Right ventricle myocardium superior (tissue), 1 donor: Measurements from ENCODE around the gene NETO1. TPM values are rescaled to one million over a fixed set of nuclear protein-coding genes. Genes with fewer than 3 reads are reported as not detected.
A peak's percentile ranks its signal among the peaks of the same experiment; 100 is the strongest.

Source experiments
- ATAC-seq: fragments of 200-7000 bp; cut with Tn5 transposase; one replicate; pipeline ENCODE4 v1.9.1; 2020; ENCODE audit warnings: mild to moderate bottlenecking; ENCODE audit not compliant: poor library complexity
- DNase-seq: peaks from one replicate; pipeline ENCODE4 v3.0.0-alpha.2; 2020
- intact Hi-C: fragments of 100-400 bp; cut with DNase I; formaldehyde crosslinking; loops from one replicate; pipeline ENCODE4 v1.11.2; 2022
- total RNA-seq: library from RNA; stranded (reverse); fragmentation: NEBNext Ultra II Directional; extraction: Animal tissue kit (Norgen Biotek cat#: 25700); gene quantifications from one replicate; pipeline ENCODE4 v1.2.1, GENCODE V29; 2021
- donor health status: DM: no; HTN: yes; CAD: no; lungs with severe emphysema.

Gene NETO1
- total RNA-seq, 1 donor from 2014 or later = not detected

DNA sequence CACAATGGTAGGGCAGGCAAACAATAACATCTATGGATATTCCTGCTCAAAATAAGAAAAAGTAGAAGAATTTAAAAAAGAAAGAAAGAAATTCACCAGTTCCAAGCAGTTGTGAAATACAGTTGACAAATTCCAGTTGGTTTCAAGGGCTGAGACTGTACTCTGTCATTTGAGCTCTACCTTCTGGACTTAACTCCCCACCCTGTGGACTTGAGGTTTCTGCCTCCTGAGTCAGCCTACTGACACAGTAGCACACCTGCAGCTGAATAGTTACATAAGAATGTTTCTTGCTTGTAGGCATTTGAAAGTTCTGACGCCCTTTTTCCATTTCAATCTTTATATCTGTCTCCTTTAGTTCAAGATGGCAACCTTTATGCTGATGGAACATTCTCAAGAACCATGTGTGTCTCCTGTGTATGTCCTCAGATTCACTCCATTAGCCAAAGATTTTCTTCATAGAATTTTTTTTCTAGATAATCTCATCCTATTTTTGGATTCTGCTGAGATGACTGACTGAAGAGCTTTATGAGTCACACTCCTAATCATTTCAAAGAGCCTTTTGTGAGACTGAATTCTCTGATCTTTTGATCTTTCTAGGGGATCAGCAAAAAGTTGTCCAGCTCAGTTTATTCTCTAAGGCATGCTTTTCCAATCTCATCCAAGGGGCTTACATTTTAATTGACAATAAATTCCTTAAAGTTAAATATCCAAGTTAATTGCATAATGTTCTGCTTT lies 19.1 kb downstream of the NETO1 start:
- DNase-seq = no peak
- intact Hi-C loops = no loop called here
- ATAC-seq = no peak

DNA sequence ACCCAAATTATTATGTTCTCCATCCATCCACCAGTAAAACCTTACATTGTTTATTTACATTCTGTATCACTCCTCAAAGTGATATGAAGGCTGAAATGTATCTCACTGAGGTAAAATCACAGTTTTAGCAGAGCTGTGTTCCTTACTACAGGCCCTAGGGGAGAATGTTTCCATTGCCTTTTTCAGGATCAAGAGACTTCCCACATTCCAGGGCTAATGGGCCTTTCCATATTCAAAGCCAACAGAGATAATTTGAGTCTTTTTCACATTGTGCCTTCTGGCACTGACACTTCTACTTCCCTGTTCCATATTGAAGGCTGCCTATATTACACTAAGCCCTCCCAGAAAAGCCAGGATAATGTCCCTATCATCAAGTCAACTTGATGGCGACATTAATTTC lies 20.0 kb downstream of the NETO1 start:
- DNase-seq (no peak), ATAC-seq (no peak)
- intact Hi-C loops = no loop called here

DNA sequence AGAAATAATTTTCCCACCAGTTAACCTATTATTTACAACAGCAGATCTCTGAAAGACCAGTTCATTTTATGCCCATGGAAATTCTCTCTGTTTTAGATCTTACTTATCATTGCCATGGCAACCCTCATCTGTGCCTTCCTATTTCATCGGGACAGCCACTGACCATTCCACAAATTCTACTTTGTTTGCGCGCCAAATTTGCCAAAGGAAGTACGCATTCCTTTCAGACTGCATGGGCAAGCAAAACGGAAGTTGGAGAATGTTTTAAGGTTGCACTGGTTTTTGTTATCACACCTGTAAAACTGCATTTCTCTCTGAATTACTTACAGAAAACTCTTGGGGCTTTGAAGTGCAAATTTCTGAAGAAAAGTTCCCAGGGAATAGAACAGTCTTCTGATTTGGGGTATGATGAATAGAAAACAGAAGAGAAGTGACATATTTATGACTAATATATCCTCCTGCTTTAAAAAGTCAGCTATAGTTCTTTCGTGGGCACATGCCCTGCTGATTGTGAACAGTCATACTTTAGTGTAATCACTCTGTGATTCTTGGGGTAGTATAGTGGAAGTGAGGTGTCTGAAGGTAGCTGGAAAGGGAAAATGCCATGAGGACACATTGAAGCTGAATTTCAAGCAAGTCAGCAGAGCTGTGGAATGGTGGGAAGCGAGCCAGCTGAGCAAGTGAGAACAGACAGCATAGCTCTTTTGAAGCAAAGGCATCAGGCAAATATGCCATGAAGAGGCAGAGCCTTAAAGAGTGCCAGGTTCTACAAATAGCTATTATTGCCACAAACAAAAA lies 20.9 kb downstream of the NETO1 start:
- DNase-seq (no peak), ATAC-seq (no peak)
- intact Hi-C loops = no loop called here

DNA sequence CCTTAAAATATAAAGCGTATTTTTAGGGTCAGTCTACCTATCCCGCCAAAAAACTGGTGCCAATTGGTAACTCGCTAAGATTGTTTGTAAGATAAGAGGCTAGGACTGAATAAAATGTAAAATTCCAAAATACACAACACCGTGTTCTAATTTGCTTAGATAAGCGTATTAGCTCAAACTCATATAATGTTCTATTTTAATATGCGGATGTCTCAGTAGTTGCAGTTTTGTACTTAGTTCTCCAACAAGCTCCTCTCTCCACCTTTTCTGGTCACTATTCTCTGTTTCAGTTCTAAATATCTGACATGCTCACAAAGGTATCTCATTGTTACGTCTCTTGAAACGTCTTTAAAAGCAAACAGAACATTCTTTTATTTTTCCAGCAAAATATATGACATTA lies 24.0 kb downstream of the NETO1 start:
- intact Hi-C loops = no loop called here
- DNase-seq (no peak), ATAC-seq (no peak)

DNA sequence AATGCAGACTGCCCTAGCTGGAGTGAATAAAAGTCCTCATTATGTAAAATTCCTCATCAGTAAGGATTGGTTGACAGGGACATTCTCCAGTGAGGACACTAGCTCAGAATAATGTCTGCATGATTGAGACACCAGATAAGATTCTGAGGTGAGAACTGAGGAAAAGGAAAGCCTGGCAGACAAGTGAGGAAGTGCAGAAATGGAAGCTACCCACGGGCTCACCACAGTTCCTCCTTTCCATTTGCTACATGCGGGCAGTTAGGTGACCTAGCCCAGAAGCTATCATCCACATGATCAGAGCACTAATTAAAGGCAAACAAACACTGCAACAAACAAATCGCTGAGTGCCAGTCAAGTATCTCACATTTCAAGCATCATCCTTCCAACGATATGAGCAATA lies 27.7 kb downstream of the NETO1 start:
- no peak for ATAC-seq
- no peak for DNase-seq
- intact Hi-C loops = no loop called here

DNA sequence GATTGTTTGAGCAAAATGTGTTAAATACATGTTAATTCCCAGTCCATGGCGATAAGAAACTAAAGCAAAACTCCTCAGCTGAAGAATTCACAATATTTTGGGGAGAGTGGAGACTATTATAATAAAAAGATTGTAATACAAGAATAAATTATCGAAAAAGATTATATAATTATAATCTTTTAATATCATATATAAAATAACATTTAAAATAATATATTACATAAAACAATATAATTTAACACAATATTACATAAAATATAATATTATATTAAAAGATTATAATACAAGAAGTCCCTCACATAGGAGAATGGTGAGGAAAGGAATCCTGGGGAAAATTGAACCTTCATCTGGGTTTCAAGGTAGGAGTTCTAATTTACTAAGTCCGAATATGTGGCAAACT lies 33.1 kb downstream of the NETO1 start:
- intact Hi-C loops = no loop called here
- DNase-seq (no peak), ATAC-seq (no peak)

DNA sequence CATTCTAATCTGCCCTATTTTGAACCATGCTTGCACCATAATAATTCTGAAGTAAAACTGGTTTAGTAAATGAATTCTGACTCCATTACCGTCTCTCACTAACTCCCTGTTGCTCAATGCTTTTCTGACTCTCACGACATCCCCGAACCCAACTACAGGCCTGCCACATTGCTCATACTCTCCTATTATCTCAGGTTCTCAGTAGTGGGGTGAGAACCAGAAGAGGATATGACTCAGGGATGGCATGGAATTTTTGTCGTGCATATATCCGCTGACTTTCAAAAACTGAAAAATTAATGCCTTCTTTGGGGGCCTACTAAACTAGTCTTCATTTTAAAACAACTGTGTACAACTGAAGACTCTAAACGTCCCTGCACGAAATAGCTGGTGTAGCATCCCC lies 34.3 kb downstream of the NETO1 start:
- ATAC-seq (no peak), DNase-seq (no peak)

DNA sequence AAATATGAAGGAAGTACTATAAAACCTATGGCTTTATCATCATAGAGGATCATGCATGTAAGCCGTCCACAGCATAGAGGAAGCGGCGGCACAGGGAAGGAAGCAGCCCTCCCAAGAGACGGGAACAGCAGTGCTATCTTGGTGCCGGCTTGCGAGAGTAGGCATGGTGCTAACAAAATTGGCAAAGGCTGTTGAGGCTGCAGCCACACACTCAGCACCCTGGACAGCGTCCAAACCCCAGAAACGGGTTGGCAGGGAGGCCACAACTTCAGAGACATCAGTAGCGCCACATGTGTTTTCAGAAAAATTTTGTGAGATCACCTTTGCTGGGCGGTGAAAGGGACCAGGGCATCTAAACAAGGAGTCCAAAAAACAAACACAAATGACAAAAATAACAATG lies 37.7 kb downstream of the NETO1 start:
- intact Hi-C loops = no loop called here
- DNase-seq = no peak
- peak; percentile 46 for ATAC-seq

More for the DNA sequence above, 34.3 kb downstream of the NETO1 start:
- intact Hi-C loops = no loop called here

DNA sequence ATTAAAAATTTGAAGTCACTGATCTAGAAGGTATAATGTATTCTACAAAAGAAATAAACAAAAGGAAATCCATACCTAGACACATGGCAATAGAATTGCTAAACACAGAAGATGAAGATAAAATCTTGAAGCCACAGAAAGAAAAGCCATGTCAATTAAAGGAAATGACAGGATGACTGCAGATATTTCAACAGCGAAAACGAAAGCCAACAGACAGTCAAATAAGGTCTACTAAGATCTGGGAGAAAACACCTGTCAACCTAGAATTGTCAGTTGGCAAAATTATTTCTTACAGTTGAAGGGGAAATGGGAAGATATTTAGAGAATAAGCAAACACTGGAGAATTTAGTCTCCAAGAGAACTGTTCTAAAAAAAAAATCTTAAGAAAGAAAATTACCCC lies 39.2 kb downstream of the NETO1 start:
- ATAC-seq (no peak), DNase-seq (no peak)
- intact Hi-C loops = no loop called here

DNA sequence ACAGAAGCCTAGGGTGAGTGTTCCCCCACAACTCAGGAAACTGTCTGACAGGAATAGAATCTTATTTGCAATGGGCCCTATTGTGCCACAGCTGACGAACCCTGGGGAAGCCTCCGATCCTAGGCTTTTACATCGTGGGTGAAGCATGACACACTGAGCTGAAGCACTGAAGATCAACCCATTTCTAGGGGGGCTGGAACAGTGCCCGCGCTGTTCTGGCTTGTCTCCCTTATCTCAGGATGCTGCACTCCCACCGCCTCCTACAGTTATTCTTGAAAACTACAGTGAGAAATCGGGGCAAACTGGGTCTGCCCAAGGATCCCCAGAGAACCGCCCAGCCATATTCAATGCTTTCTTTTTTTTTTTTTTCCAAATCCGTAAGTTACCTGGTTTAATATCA lies 41.1 kb downstream of the NETO1 start:
- intact Hi-C loops = no loop called here
- DNase-seq = no peak
- ATAC-seq = no peak

DNA sequence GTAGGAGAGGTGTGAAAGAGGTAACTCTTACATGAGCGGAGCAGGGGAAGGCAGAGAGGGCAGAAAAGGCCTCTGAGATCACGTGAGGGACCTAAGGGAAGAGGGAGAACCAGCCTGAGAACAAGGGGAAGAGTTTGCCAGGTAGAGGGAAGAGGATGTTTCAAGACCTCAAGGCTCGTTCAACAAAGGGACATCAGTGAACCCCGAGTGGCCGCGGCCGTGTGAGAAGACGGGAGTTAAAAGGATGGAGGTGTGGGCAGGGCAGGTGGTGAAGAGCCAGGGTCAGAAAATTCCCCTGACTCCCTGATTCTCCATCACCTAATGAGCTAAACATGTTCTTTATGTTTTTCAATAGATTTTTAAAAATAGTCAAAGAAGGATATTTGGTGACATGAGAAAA lies 44.4 kb downstream of the NETO1 start:
- no peak for ATAC-seq
- intact Hi-C loops = no loop called here
- DNase-seq = no peak

DNA sequence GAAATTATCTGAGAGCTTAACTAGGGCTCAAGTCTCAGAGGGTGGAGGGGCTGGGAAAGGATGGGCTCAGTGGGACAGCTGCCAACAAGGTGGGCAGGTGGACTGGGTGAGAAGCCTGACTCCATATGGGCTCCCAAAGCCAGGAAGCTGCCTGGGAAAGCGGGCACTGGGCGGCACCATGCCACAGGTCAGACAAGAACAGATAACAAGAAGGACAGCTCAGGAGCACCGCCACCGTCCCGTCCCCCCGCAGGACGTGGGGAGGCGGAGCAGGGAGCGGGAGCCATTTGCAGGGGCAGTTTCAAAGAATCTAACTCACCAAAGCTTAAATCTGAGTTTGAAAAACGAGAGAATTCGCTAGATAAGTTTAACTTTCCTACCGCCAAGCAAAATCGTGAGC lies 45.6 kb downstream of the NETO1 start:
- ATAC-seq (no peak), DNase-seq (no peak)
- intact Hi-C loops = no loop called here

DNA sequence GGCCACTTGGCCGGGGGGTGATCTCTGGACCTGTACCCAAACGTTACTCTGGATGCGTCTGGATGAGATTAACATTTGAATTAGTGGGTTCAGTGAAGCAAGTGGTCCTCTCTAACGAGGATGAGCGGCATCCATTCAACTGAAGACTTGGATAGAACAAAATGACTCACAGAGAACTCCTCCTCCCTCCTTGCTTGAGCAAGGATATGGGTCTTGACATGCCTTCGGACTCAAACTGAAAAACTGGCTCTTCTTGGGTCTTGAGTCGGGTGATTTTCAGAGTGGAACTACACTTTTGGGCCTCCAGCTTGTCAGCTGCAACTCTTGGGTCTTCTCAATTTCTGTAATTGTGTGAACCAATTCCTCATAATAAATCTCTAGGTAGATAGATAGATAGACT lies 47.2 kb downstream of the NETO1 start:
- intact Hi-C loops = no loop called here
- ATAC-seq = no peak
- no peak for DNase-seq

DNA sequence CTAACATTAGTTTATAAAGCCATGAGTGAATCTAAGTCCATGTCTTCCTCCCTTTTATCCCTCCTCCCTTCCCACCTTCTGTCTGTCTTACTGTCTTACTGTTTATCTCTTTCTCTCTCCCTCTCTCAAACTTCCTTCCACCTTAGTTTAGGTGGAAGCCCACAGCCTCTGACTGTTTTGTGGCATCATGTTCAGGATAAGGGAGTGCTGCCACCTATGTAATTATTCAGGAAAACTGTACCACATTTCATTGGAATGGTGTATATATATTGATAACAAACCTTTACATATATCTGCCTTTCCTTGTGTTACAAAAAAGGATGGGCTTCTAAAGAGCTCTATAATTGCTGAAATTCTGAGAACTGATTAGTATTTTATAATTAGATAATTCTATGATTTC lies 48.7 kb downstream of the NETO1 start:
- intact Hi-C loops = no loop called here
- ATAC-seq = no peak
- no peak for DNase-seq

DNA sequence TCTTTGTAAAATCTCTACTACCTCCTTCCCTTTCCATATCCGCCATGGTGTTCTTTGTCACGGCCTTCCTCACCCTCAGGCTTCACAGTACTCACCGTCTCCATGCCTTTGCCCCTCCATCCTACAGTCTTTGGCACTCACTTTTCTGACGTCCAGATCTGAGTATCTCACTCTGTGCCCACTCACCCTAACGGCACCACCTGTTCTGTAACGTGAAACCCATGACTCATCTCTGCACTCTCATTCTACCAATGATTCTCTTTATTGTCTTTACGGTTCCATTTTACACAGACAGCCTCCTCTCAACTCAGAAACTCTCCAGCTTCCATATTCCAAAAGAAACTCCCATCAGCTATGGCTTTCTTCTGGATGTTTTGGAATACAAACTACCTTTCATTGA lies 56.7 kb downstream of the NETO1 start:
- ATAC-seq = no peak
- intact Hi-C loops = no loop called here
- no peak for DNase-seq

DNA sequence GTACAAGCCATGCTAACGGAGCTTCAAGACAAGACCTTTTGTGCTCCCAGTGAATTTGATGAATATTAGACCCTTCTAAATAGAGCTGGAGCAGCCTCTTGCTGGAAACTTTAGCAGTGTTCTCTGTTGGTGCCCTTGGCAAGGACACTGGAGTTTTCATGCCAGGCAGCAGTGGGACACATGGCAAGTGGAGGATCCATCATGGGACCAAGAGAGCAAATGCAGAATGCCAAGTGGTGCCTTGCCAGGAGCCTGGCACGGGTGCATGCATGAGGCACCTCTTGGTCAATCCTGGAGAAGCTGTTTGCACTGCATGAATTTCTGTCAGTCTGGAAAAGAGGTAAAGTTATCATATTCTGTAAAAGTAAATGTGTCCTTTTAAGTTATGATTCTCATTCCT lies 59.1 kb downstream of the NETO1 start:
- ATAC-seq (peak; percentile 12), DNase-seq (peak; percentile 46)
- intact Hi-C loops = no loop called here

DNA sequence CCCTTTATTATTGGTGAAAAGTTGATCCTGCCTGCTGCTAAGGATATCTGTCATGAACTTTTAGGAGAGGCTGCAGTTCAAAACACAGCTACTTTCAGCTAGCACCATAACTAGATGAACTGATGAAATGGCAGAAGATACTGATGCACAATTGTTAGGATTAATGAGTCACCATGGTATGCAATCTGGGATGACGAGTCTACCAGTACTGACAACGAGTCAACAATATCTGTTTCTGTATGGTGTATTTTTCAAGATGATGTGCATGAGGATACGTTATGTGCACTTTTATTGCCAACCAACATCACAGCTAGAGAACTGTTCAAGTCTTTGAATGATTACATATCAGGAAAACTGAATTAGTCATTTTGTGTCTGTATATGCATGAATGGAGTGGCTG lies 68.7 kb downstream of the NETO1 start:
- intact Hi-C loops = no loop called here
- DNase-seq = no peak
- ATAC-seq = no peak

DNA sequence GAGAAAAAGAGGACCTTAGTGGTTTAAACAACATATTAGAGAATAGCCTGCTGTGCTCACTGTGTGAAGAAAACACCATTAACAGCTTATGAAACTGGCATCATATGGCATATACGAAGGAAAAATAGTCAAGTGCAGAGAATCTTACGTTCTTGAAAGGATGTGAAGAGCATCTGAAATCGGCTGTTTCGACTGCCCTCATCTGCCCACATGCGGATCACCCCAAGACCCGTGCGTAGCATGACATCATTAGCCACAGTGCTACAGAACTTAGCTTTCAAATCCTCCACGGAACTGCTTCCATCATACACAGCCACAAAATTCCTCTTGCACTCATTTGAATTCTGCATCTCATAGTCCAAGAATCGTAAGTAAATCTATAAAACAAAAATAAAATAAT lies 84.3 kb downstream of the NETO1 start:
- no peak for DNase-seq
- ATAC-seq = no peak
- intact Hi-C loops = no loop called here

DNA sequence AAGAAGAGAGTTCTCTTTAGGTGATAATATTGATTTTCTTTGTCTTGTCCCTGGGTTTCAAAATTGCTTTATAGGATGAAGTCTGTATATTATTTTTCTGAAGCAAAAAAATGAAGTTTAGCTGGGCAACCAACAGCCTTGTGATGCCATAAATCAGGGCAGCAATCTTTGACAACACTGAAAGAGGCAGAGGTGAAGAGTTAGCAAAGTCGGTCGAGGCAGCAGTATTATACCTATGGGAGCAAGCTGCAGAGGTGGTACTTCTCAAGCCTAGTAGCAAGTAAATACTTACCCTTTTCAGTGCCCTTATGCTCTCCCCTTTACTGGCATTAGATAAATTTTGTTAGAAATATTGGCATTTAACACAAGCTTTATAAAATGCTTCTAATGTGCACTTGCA lies 92.9 kb downstream of the NETO1 start:
- intact Hi-C loops = no loop called here
- no peak for DNase-seq
- ATAC-seq = no peak

DNA sequence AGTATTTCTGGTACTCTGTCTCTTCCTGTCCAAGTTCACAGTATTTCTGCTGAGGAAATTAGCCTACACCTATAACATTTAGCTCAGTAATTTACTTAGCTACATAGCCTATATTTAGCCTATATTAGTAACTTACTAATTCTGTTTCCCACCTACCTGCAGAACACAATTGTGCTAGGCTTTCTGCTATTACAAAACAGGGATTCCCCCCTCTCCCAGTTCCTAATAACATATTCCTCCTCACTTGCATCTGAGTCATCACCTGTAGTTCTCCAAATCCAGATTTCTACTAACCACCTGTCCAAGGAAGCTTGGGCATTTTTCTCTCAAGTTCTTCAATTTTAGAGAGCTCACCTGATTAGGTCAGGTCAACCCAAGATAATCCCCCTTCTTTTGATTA lies 94.9 kb downstream of the NETO1 start:
- DNase-seq = no peak
- no peak for ATAC-seq
- intact Hi-C loops = no loop called here
